Kidney (tissue), 14 donors: ENCODE results near the gene ZIC5. TPM values are rescaled to one million over a fixed set of nuclear protein-coding genes. Genes with fewer than 3 reads are reported as not detected.

Source experiments
- DNase-seq, 5 donors: peaks; one replicate each; pipeline ENCODE4 v3.0.0-alpha.2; 2013 to 2020
- FAIRE-seq: peaks from 2 replicates; lab custom pipeline; 2012; peaks lifted over from hg19 to GRCh38; lab: Jason Lieb, UNC
- H3K27ac ChIP-seq, 2 donors: one replicate each; pipeline ENCODE4 v1.7.0; 2013; ENCODE audit warnings: low read depth in 2 of 2, low read length in 2 of 2, inconsistent platforms in 1 of 2
- H3K27me3 ChIP-seq: one replicate; pipeline ENCODE4 v1.7.1; 2013; ENCODE audit warnings: low read length, inconsistent platforms; ENCODE audit not compliant: control insufficient read depth, insufficient read depth
- H3K36me3 ChIP-seq, 3 donors: one replicate each; pipeline versions ENCODE4 v1.7.0 to v1.7.1; 2013; ENCODE audit warnings: low read length in 3 of 3, control low read depth in 1 of 3, inconsistent platforms in 1 of 3; ENCODE audit not compliant: insufficient read depth in 3 of 3, control insufficient read depth in 2 of 3
- H3K4me1 ChIP-seq, 3 donors: one replicate each; pipeline versions ENCODE4 v1.7.0 to v1.7.1; 2013; ENCODE audit warnings: low read length in 3 of 3, inconsistent platforms in 1 of 3, low read depth in 1 of 3; ENCODE audit not compliant: control insufficient read depth in 2 of 3, insufficient read depth in 2 of 3
- H3K4me3 ChIP-seq, 3 donors: one replicate each; pipeline versions ENCODE4 v1.7.0 to v1.8.1; 2013; ENCODE audit warnings: low read length in 3 of 3, control low read depth in 1 of 3, inconsistent platforms in 1 of 3
- H3K9ac ChIP-seq, 3 donors: one replicate each; pipeline versions ENCODE4 v1.7.0 to v1.7.1; 2013; ENCODE audit warnings: low read length in 3 of 3, control low read depth in 1 of 3, inconsistent platforms in 1 of 3
- H3K9me3 ChIP-seq, 3 donors: one replicate each; pipeline versions ENCODE4 v1.7.0 to v1.7.1; 2013; ENCODE audit warnings: low read length in 3 of 3, control low read depth in 1 of 3, inconsistent platforms in 1 of 3; ENCODE audit not compliant: control insufficient read depth in 2 of 3, insufficient read depth in 1 of 3
- intact Hi-C: fragments of 100-400 bp; cut with DNase I; formaldehyde crosslinking; loops from one replicate; pipeline ENCODE4 v1.11.1; 2022
- polyA plus RNA-seq: library from polyadenylated mRNA; stranded (reverse); fragments of 350-450 nt; fragmentation: Illumina TruSeq; extraction: RNeasy Lipid Tissue Mini Kit (QIAGEN cat#74804); gene quantifications from one replicate; pipeline ENCODE4 v1.2.3, GENCODE V29; 2014; ENCODE audit warnings: low read depth, low replicate concordance; ENCODE audit not compliant: insufficient read depth
- total RNA-seq: library from RNA; stranded (reverse); fragmentation: NEBNext Ultra II Directional; extraction: Animal tissue kit (Norgen Biotek cat#: 25700); gene quantifications from one replicate; pipeline ENCODE4 v1.2.1, GENCODE V29; 2021
- TF ChIP-seq, protein P1 (sequence below): IDR thresholded peaks from 3 replicates; pipeline ENCODE4 v1.5.1; 2012; ENCODE audit warnings: mild to moderate bottlenecking, moderate library complexity, borderline replicate concordance; ENCODE audit not compliant: insufficient read depth; ENCODE audit errors: extremely low read depth
- donor health status: control.
- donor health status: control.
- donor health status: control.
- donor health status: control.
- donor health status: control.
- donor health status: DM: yes; HTN: yes; CAD: no.
- donor health status: Normal renal cell carcinoma (clear cell type).

ZIC5 gene
- total and polyA plus RNA-seq, 2 donors from 2014 or later = not detected

DNA sequence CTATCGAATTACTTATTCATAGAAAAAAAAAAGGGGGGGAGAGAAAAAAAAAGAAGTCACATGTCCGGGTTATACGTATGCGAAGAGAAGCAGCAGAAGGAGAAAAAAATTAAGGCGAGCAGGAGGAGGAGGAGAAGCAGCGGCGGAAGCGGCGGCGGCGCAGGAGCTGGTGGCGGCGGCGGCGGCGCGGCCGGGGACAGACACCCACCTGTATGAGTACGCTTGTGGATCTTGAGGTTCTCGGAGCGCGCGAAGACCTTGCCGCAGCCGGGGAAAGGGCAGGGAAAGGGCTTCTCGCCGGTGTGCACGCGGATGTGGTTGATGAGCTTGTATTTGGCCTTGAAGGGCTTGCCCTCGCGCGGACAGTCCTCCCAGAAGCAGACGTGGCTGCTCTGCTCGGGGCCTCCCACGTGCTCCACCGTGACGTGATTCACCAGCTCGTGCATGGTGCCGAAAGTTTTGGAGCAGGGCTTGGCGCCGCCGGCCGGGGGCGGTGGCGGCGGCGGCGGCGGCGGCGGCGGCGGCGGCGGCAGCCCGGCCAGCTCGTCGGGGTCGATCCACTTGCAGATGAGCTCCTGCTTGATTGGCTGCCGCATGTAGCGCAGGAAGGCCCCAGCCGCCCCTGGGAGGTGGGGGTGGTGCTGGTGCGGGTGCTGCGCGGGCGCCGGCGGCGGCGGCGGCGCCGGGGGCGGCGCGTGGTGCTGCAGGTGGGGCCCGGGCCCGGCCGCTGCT, 1.5 kb downstream of the ZIC5 start:
- Histone ChIP-seq H3K9me3 (no peaks in the 10 kb centered on the region), H3K27me3 (peaks cover 68% of the 10 kb centered on the region), H3K27ac (no peak overlapping the region), H3K4me3 (no peak overlapping the region), H3K9ac (no peak overlapping the region), H3K36me3 (no peaks in the 10 kb centered on the region), H3K4me1 (peaks cover 0 to 10% (median 0%) of the 10 kb centered on the region in 3 donors)
- DNase-seq (peak in 4 of 5 donors; percentile 46 to 72 (median 58)), FAIRE-seq (no peak)
- intact Hi-C loops = no loop called here
- TF ChIP-seq, protein P1, sequence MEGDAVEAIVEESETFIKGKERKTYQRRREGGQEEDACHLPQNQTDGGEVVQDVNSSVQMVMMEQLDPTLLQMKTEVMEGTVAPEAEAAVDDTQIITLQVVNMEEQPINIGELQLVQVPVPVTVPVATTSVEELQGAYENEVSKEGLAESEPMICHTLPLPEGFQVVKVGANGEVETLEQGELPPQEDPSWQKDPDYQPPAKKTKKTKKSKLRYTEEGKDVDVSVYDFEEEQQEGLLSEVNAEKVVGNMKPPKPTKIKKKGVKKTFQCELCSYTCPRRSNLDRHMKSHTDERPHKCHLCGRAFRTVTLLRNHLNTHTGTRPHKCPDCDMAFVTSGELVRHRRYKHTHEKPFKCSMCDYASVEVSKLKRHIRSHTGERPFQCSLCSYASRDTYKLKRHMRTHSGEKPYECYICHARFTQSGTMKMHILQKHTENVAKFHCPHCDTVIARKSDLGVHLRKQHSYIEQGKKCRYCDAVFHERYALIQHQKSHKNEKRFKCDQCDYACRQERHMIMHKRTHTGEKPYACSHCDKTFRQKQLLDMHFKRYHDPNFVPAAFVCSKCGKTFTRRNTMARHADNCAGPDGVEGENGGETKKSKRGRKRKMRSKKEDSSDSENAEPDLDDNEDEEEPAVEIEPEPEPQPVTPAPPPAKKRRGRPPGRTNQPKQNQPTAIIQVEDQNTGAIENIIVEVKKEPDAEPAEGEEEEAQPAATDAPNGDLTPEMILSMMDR = no peak

- Histone ChIP-seq H3K9ac (no peak overlapping the region), H3K4me3 (no peak overlapping the region), H3K9me3 (no peaks in the 10 kb centered on the region), H3K4me1 (peaks cover 0 to 10% (median 0%) of the 10 kb centered on the region in 3 donors), H3K27me3 (peaks cover 65% of the 10 kb centered on the region), H3K36me3 (no peaks in the 10 kb centered on the region), H3K27ac (no peak overlapping the region)
- FAIRE-seq = no peak
- DNase-seq = peak in 1 of 5 donors; percentile 58
- TF ChIP-seq, protein P1 = no peak
- intact Hi-C loops = no loop called here
Measured at GRCh38 chr13:99969453-99969918, 2.1 kb downstream of the ZIC5 start.

- TF ChIP-seq, protein P1 = no peak
- Histone ChIP-seq H3K27me3 (peaks cover 62% of the 10 kb centered on the region), H3K4me1 (peaks cover 0 to 10% (median 0%) of the 10 kb centered on the region in 3 donors), H3K9ac (no peak overlapping the region), H3K36me3 (no peaks in the 10 kb centered on the region), H3K4me3 (no peak overlapping the region), H3K9me3 (no peaks in the 10 kb centered on the region), H3K27ac (no peak overlapping the region)
- FAIRE-seq (no peak), DNase-seq (peak in 4 of 5 donors; percentile 70 to 72 (median 71))
- intact Hi-C loops = no loop called here
Measured at GRCh38 chr13:99968521-99969452, 2.8 kb downstream of the ZIC5 start.
